Measurements from ENCODE around the gene PPP2R5E. TPM values are rescaled to one million over a fixed set of nuclear protein-coding genes. Genes with fewer than 3 reads are reported as not detected.
"Not testable (repeated sequence)": the region's sequence is repeated elsewhere in the genome, so short reads cannot be mapped to it uniquely, and the experiment has no call there.

The PPP2R5E gene
- total RNA-seq, 1 experiment from 2014 or later = 20.7 TPM

GRCh38 chr14:63524537-63525155 is 18.5 kb downstream of the PPP2R5E start:
- in situ Hi-C loops (cut with HindIII; ENCODE audit: low sequenced_read_pairs) = no loop called here
- DNase-seq (ENCODE audit: low spot score) = no peak

- DNase-seq (ENCODE audit: low spot score) = no peak
- in situ Hi-C loops (cut with HindIII; ENCODE audit: low sequenced_read_pairs) = no loop called here
Measured at GRCh38 chr14:63523735-63524426, 19.3 kb downstream of the PPP2R5E start.

DNA sequence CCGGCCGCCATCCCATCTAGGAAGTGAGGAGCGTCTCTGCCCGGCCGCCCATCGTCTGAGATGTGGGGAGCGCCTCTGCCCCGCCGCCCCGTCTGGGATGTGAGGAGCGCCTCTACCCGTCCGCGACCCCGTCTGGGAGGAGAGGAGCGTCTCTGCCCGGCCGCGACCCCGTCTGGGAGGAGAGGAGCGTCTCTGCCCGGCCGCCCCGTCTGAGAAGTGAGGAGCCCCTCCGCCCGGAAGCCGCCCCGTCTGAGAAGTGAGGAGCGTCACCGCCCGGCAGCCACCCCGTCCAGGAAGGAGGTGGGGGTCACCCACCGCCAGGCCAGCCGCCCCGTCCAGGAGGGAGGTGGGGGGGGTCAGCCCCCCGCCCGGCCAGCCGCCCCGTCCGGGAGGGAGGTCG is 20.7 kb downstream of the PPP2R5E start:
- DNase-seq (ENCODE audit: low spot score); in situ Hi-C loops (cut with HindIII; ENCODE audit: low sequenced_read_pairs): not testable (repeated sequence)

DNA sequence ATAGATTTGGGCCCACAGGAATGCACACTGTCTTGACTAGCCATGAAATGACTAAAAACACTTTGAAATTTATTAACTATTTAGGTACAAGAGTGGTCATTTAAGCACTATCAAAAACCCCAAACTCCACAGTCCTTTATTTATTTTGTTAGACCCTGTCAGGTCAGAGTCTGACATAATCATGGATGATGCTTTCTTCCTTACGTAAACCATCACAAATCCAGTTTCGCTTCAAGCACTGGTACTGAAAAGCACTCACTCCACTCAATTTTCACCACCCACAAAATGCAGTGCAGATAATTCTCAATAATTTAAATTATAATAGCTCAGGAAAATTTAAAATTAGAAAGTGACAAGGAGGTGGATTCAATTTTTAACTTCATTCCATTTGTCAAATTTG is 25.8 kb downstream of the PPP2R5E start:
- in situ Hi-C loops (cut with HindIII; ENCODE audit: low sequenced_read_pairs) = no loop called here
- no peak for DNase-seq (ENCODE audit: low spot score)

- in situ Hi-C loops (cut with HindIII; ENCODE audit: low sequenced_read_pairs) = no loop called here
- DNase-seq (ENCODE audit: low spot score) = no peak
Measured at GRCh38 chr14:63515240-63515639, 27.9 kb downstream of the PPP2R5E start.

DNA sequence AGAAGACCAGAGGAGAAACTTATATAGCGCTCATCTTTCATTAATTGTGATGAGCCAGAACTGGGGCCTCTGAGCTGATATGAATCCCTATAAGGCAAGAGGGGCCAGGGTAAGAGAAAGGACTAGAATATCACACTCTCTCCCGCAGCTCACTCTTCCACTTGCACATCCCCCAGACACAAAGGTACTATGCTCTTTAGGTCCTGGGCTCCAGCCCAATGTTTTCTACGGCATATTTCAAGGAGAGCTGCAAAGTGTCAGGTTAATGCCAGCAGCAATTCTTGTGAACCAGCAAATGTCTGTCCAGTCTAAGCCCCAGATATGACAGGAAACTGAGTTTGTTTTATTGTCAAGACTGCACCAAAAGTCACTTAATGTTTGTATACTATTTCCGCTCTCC is 29.4 kb downstream of the PPP2R5E start:
- peak; percentile 40 for DNase-seq (ENCODE audit: low spot score)
- in situ Hi-C loops (cut with HindIII; ENCODE audit: low sequenced_read_pairs) = no loop called here

GRCh38 chr14:63512861-63513260 is 30.3 kb downstream of the PPP2R5E start:
- in situ Hi-C loops (cut with HindIII; ENCODE audit: low sequenced_read_pairs) = no loop called here
- no peak for DNase-seq (ENCODE audit: low spot score)

DNA sequence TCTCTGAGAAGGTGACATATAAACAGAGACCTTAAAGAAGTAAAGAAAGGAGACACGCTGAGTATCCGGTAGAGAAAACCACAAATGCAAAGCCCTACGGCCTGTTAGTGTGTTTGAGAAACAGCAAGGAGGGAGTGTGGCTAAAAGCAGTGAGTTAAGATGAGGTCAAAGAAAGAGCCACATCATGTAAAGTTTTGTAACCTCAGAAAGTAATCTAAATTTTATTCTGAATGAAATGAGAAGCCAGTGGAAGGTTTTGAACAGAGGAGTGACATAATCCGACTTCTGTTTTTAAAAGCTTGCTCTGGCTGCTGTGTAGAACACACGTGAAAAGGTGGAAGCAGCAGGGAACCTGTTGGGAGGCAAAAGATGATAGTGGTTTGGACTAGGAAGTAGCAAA is 32.6 kb downstream of the PPP2R5E start:
- in situ Hi-C loops (cut with HindIII; ENCODE audit: low sequenced_read_pairs) = no loop called here
- no peak for DNase-seq (ENCODE audit: low spot score)

GRCh38 chr14:63508033-63508432 is 35.1 kb downstream of the PPP2R5E start:
- in situ Hi-C loops (cut with HindIII; ENCODE audit: low sequenced_read_pairs) = no loop called here
- DNase-seq (ENCODE audit: low spot score) = no peak

DNA sequence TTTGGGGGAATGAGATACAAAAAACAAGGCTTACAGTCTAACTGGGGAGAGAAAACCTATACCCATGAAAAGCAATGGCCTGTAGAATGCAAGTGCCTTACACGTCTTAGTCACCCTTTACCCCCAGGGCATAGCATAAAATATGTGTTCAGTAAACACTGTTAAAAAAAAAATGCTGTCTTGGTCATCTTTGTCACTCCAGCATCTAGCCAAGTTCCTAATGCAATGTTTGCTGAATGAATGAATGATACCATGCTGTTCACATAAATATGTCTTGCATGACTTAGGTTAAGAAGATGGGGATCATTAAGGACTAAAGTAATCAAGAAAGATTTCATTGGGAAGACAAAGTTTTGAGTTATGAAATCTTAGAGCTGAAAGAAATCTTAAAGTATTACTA is 38.5 kb downstream of the PPP2R5E start:
- in situ Hi-C loops (cut with HindIII; ENCODE audit: low sequenced_read_pairs) = no loop called here
- no peak for DNase-seq (ENCODE audit: low spot score)

DNA sequence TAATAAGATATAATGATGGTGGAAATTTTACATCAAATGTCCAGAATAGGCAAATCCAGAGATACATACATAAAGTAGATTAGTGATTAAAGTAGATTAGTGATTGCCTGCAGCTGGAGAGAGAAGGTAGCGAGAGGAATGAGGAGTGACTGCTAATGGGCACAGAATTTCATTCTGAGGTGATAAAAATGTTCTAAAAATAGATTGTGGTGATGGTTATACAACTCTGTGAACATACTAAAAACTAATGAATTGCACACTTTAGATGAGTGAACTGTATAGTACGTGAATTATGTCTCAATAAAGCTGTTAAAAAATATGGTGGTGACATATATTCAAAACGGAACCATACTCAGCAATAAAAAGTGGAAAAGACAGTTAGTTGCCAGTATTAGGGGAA is 41.7 kb downstream of the PPP2R5E start:
- in situ Hi-C loops (cut with HindIII; ENCODE audit: low sequenced_read_pairs) = no loop called here
- DNase-seq (ENCODE audit: low spot score) = no peak

- in situ Hi-C loops (cut with HindIII; ENCODE audit: low sequenced_read_pairs) = no loop called here
Measured at GRCh38 chr14:63499701-63500250, 43.4 kb downstream of the PPP2R5E start.

GRCh38 chr14:63496837-63497400 is 46.3 kb downstream of the PPP2R5E start:
- no peak for DNase-seq (ENCODE audit: low spot score)
- in situ Hi-C loops (cut with HindIII; ENCODE audit: low sequenced_read_pairs) = no loop called here

More at GRCh38 chr14:63499701-63500250, 43.4 kb downstream of the PPP2R5E start:
- no peak for DNase-seq (ENCODE audit: low spot score)

DNA sequence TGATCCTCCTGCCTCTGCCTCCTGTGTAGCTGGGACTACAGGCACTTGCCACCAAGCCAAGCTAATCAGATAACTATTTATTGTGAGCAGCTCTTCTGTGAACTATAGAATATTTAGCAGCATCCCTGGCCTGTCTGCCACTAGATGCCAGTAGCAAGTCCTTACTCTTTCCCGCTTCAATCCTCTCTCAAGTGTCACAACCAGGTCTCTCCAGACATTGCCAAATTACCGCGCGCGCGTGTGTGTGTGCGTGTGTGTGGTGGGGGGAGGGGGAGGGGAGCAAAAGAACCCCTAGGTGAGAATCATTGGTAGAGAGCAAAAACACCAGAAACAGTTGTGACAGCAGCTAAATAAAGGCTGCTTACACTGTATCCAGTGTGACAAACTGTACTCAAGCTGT is 49.9 kb downstream of the PPP2R5E start:
- in situ Hi-C loops (cut with HindIII; ENCODE audit: low sequenced_read_pairs) = no loop called here
- DNase-seq (ENCODE audit: low spot score) = peak; percentile 34

GRCh38 chr14:63492391-63492790 is 50.8 kb downstream of the PPP2R5E start:
- in situ Hi-C loops (cut with HindIII; ENCODE audit: low sequenced_read_pairs) = no loop called here
- DNase-seq (ENCODE audit: low spot score) = no peak

GRCh38 chr14:63487724-63488123 is 55.5 kb downstream of the PPP2R5E start:
- in situ Hi-C loops (cut with HindIII; ENCODE audit: low sequenced_read_pairs) = no loop called here

DNA sequence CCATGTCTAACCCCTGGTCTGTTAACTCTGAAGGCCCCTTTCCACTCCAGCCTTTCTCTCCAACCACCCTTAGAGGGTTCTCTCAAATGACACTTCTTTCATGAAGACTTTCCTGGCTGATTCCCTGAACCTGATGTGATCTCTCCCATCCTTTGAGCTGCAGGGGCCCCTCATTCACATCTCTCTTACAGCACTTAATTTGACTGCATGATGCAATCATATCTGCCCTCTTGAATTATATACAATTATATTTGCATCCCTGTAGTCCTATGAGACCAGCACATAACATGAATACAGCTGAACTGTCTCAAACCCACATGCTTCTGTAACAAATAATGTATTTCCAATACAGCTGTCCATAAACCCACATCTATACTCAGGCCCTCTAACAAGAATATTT is 56.4 kb downstream of the PPP2R5E start:
- in situ Hi-C loops (cut with HindIII; ENCODE audit: low sequenced_read_pairs) = no loop called here
- no peak for DNase-seq (ENCODE audit: low spot score)

More at GRCh38 chr14:63487724-63488123, 55.5 kb downstream of the PPP2R5E start:
- DNase-seq (ENCODE audit: low spot score) = no peak

DNA sequence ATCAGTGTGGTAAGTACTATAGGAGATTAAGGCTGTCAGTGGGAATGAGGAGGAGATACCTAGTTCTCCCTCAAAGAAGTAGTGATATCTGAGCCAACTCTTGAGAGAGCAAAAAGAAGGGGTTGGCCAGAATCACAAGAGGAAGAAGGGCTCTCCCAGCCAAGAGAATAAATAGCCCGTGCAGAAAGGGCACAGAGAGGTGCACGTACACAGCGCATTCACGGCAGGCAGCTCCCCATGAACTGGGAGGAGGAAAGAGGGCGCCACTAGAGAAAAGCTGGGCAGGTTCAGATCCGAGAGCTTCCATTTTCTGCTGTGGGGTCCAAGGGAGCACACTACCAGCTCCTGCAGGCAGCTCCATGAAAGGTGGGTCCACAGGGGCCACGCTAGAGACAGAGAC is 59.9 kb downstream of the PPP2R5E start:
- no peak for DNase-seq (ENCODE audit: low spot score)
- in situ Hi-C loops (cut with HindIII; ENCODE audit: low sequenced_read_pairs) = no loop called here

DNA sequence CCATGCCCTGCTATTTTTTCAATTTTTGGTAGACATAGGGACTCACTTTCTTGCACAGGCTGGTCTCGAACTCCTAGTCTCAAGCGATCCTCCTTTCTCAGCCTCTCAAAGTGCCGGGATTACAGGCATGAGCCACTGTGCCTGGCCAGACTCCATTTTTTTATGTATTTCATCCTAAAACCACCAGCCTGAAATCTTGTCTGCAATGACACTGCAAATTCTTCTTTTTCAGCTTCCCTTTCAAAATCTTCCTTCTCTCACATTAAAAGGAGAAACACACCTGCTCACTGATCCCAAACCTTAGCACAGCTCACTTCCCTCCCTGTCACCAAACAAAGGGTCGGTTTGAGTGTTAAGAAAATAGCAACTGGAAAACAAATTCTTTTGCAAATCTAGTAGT is 62.6 kb downstream of the PPP2R5E start:
- in situ Hi-C loops (cut with HindIII; ENCODE audit: low sequenced_read_pairs) = no loop called here
- no peak for DNase-seq (ENCODE audit: low spot score)

DNA sequence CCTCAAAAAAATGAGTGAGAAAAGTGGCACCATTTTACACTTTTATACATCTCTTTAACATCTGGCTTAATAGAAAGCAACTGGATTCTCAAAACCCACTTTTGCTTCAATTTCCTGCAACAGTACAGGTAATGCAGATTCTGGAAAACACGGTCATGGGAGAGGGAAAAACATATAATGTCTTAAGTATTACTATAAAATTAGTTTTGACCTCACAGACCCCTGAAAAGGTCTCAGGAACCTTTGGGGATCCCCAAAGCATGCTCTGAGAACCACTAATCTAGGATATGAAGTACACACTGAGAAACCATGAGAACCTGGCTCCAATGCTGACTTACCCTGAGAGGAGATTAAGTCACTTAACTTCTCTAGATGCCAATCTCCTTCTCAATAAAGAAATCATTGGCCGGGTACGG is 64.7 kb downstream of the PPP2R5E start:
- in situ Hi-C loops (cut with HindIII; ENCODE audit: low sequenced_read_pairs) = no loop called here
- DNase-seq (ENCODE audit: low spot score) = no peak
